SU-DHL-6 (cell line): ENCODE measurements around the gene FAM25A.
"Not testable (repeated sequence)": the region's sequence is repeated elsewhere in the genome, so short reads cannot be mapped to it uniquely, and the experiment has no call there.

Source experiments
- H2AFZ ChIP-seq: fragments of 200-600 bp; sonication (generic); 2 replicates; pipeline ENCODE4 v1.6.1; 2014; ENCODE audit warnings: low read depth, mild to moderate bottlenecking, moderate library complexity, mixed read lengths, antibody characterized with exemption, low read length; ENCODE audit not compliant: severe bottlenecking
- H3F3A ChIP-seq: fragments of 200-600 bp; shearing (Covaris generic); 2 replicates; pipeline ENCODE4 v1.6.0; 2016; ENCODE audit warnings: antibody characterized with exemption, mild to moderate bottlenecking; ENCODE audit not compliant: insufficient read depth
- H3K27ac ChIP-seq: fragments of 200-600 bp; sonication (generic); 2 replicates; pipeline ENCODE4 v1.5.1; 2016; ENCODE audit warnings: low read depth, mild to moderate bottlenecking, low read length, moderate library complexity, mixed read lengths
- H3K27me3 ChIP-seq: fragments of 200-600 bp; sonication (generic), shearing (Covaris generic); 2 replicates; pipeline ENCODE4 v1.6.0; 2014; ENCODE audit warnings: mild to moderate bottlenecking, low read length
- H3K36me3 ChIP-seq: fragments of 200-600 bp; sonication (generic); 2 replicates; pipeline ENCODE4 v1.6.1; 2014; ENCODE audit warnings: mild to moderate bottlenecking, low read length, mixed read lengths
- H3K4me2 ChIP-seq: fragments of 300-600, 200-600 bp; shearing (Covaris generic), sonication (generic); 2 replicates; pipeline ENCODE4 v1.6.0; 2014; ENCODE audit warnings: low read length, low read depth, mild to moderate bottlenecking; ENCODE audit not compliant: poor library complexity, severe bottlenecking
- H3K4me3 ChIP-seq: fragments of 200-600 bp; sonication (generic); 2 replicates; pipeline ENCODE4 v1.5.1; 2014; ENCODE audit warnings: antibody characterized with exemption, low read length, mild to moderate bottlenecking, mixed read lengths; ENCODE audit not compliant: insufficient read depth, poor library complexity, severe bottlenecking
- H3K79me2 ChIP-seq: fragments of 200-600 bp; sonication (generic); 2 replicates; pipeline ENCODE4 v1.6.1; 2014; ENCODE audit warnings: mild to moderate bottlenecking, low read length, moderate library complexity; ENCODE audit not compliant: insufficient read depth
- H3K9ac ChIP-seq: fragments of 200-600 bp; sonication (generic); 2 replicates; pipeline ENCODE4 v1.7.0; 2014; ENCODE audit warnings: mild to moderate bottlenecking, low read length
- H3K9me2 ChIP-seq: fragments of 200-600 bp; sonication (generic); replicated peaks from 2 replicates; pipeline ENCODE4 v1.6.1; 2014; ENCODE audit warnings: low read length; ENCODE audit not compliant: insufficient read depth
- H3K9me3 ChIP-seq: fragments of 200-600 bp; sonication (generic); 2 replicates; pipeline ENCODE4 v1.6.1; 2014; ENCODE audit warnings: low read length, mixed read lengths; ENCODE audit not compliant: insufficient read depth
- H4K20me1 ChIP-seq: fragments of 200-600 bp; sonication (generic); 2 replicates; pipeline ENCODE4 v1.6.1; 2014; ENCODE audit warnings: low read depth, mild to moderate bottlenecking, antibody characterized with exemption, low read length, moderate library complexity, mixed read lengths

Gene FAM25A

DNA sequence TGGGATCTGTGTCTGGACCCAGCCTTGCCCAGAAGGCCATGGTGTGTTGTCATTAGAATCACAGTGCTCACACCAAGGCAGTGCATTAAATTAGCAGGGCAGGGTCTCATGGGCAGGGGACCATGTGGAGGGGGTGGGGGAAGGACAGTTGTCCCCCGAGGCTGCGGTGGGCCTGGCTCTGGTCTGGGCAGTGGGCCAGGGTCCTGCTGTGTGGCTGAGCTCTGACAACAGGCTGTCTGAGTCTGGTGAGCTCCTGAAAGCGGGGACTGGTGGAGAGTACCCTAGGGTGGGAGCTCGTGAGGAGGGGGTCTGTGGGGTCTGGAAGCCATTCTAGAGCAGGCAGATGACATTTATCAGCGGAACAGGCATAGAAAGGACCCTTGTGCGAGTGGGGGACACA is 2.0 kb upstream of the FAM25A start:
- H3K36me3 ChIP-seq, H3K9me2 ChIP-seq, H4K20me1 ChIP-seq, H3K79me2 ChIP-seq, H3F3A ChIP-seq, H2AFZ ChIP-seq, H3K9ac ChIP-seq, H3K4me3 ChIP-seq, H3K9me3 ChIP-seq, H3K27me3 ChIP-seq, H3K27ac ChIP-seq, H3K4me2 ChIP-seq: not testable (repeated sequence)

DNA sequence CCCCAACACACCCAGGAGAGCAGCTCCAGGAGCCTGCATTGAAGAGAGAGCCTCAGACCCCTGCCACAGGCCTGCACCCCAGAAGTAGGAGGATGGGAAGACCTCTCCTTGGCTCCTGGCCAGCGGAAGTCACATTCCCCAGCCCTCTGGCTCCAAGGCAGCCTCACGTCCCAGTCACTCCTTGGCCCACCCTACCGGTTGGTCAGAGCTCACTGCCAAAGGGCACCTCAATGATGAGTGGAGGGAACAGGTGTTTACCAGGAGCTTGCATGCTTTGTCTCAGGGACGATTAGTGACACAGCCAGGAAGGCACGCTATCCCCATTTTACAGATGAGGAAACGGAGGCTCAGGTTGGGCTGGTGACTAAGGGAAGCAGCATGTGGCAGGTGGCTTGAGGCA is 1.0 kb upstream of the FAM25A start:
- H3K27me3 ChIP-seq, H2AFZ ChIP-seq, H4K20me1 ChIP-seq, H3K4me2 ChIP-seq, H3K9me3 ChIP-seq, H3K36me3 ChIP-seq, H3K9me2 ChIP-seq, H3K79me2 ChIP-seq, H3F3A ChIP-seq, H3K4me3 ChIP-seq, H3K27ac ChIP-seq, H3K9ac ChIP-seq: not testable (repeated sequence)

DNA sequence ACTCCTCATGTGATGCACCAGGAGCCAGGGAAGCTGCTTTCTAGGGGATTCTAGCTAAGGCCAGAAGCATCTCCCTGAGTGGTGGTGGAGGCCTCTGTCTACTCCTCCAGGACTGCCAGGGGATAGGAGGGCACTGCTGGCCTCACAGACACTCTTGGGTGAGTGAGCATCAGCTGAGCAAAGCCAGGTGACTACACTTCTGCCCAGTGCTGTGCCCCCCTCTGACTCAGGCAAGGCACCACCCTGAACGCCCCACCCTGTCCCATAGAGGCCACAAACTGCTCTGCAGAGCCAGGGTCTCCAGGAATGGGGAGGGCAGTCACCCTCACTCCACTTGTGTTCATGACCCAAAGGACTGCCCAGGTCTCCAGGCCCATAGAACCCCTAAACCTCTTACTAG is 590 bp upstream of the FAM25A start:
- not testable (repeated sequence) for H3K9me2 ChIP-seq, H3K27ac ChIP-seq

GRCh38 chr10:87025285-87025958 is 5.3 kb downstream of the FAM25A start:
- not testable (repeated sequence) for H3K9ac ChIP-seq, H3K27ac ChIP-seq

More for the DNA sequence above, 590 bp upstream of the FAM25A start:
- H3K36me3 ChIP-seq, H3K9ac ChIP-seq, H3K4me2 ChIP-seq, H3K79me2 ChIP-seq, H4K20me1 ChIP-seq, H3K9me3 ChIP-seq, H3K4me3 ChIP-seq, H2AFZ ChIP-seq, H3K27me3 ChIP-seq, H3F3A ChIP-seq: not testable (repeated sequence)

GRCh38 chr10:87026747-87027508 is 6.8 kb downstream of the FAM25A start:
- H3K9me2 ChIP-seq, H3F3A ChIP-seq, H3K27ac ChIP-seq: not testable (repeated sequence)

More at GRCh38 chr10:87025285-87025958, 5.3 kb downstream of the FAM25A start:
- not testable (repeated sequence) for H4K20me1 ChIP-seq, H3K27me3 ChIP-seq, H3K4me3 ChIP-seq, H3K9me2 ChIP-seq, H2AFZ ChIP-seq, H3F3A ChIP-seq, H3K36me3 ChIP-seq, H3K79me2 ChIP-seq, H3K9me3 ChIP-seq, H3K4me2 ChIP-seq

GRCh38 chr10:87030419-87030818 is 10.3 kb downstream of the FAM25A start:
- H3K4me2 ChIP-seq, H3K36me3 ChIP-seq: not testable (repeated sequence)

More at GRCh38 chr10:87026747-87027508, 6.8 kb downstream of the FAM25A start:
- not testable (repeated sequence) for H3K79me2 ChIP-seq, H3K4me3 ChIP-seq, H3K27me3 ChIP-seq, H2AFZ ChIP-seq, H3K9me3 ChIP-seq, H4K20me1 ChIP-seq, H3K36me3 ChIP-seq, H3K9ac ChIP-seq, H3K4me2 ChIP-seq

More at GRCh38 chr10:87030419-87030818, 10.3 kb downstream of the FAM25A start:
- not testable (repeated sequence) for H3K27ac ChIP-seq, H3F3A ChIP-seq, H4K20me1 ChIP-seq, H3K27me3 ChIP-seq, H3K9me3 ChIP-seq, H3K79me2 ChIP-seq, H3K9me2 ChIP-seq, H3K4me3 ChIP-seq, H2AFZ ChIP-seq, H3K9ac ChIP-seq
